ENCODE data around the gene CCDC17. TPM values are rescaled to one million over a fixed set of nuclear protein-coding genes. Genes with fewer than 3 reads are reported as not detected.
"Not testable (repeated sequence)": the region's sequence is repeated elsewhere in the genome, so short reads cannot be mapped to it uniquely, and the experiment has no call there.

Gene CCDC17
- total RNA-seq, 1 experiment from 2014 or later, result 1.9 TPM

DNA sequence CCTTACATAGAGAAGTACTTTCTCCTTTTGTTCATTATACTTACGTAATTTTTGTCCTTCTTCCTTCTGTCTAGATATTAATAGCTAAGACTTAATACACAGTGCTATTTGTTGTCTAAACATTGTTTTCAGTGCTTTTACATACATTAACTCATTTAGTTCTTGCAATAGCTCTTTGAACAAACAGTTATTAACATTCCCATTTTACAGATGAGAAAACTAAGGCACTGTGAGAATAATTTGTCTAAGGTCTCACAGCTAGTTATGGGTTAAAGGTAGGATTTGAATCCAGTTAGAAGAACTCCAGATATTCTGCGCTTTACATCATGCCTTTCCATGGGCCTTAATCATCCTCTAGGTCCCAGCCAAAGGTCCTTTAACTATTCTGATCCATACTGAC is 19.6 kb downstream of the CCDC17 start:
- Histone ChIP-seq H3K23me2 (ENCODE audit: insufficient read length, low read depth, low read length, poor library complexity, severe bottlenecking) (no peaks in the 10 kb centered on the region), H3K79me2 (ENCODE audit: insufficient read depth, low read length) (peaks cover 9% of the 10 kb centered on the region; the same call in 1 of the 2 replicates)

DNA sequence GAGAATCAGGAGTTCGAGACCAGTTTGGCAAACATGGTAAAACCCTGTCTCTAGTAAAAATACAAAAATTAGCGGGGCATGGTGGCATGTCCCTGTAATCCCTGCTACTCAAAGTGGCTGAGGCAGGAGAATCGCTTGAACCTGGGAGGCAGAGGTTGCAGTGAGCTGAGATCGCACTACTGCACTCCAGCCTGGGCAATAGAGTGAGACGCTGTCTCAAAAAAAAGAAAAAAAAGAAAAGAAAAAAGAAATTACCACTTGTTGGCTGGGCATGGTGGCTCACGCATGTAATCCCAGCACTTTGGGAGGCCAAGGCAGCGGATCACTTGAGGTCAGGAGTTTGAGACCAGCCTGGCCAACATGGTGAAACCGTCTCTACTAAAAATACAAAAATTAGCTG is 27.1 kb downstream of the CCDC17 start:
- not testable (repeated sequence) for H2BK20ac ChIP-seq (ENCODE audit: low read depth, low read length, poor library complexity, severe bottlenecking); H4K8ac ChIP-seq (replicated peaks; ENCODE audit: insufficient read length, low read depth, low read length); H3K27me3 Mint-ChIP-seq (ENCODE audit: low read depth); H2BK15ac ChIP-seq (ENCODE audit: low read depth, low read length); H3K18ac ChIP-seq (ENCODE audit: insufficient read length, low read depth, low read length); H3K4ac ChIP-seq (ENCODE audit: low read depth, low read length); H3T11ph ChIP-seq (ENCODE audit: low read length); H3K4me2 ChIP-seq (ENCODE audit: insufficient read depth, insufficient read length, low read length); H2AFZ ChIP-seq (ENCODE audit: low read length); H3K23me2 ChIP-seq (ENCODE audit: insufficient read length, low read depth, low read length, poor library complexity, severe bottlenecking); H3K79me1 ChIP-seq (ENCODE audit: insufficient read depth, low read depth, low read length, poor library complexity, severe bottlenecking); H3K9ac ChIP-seq (ENCODE audit: extremely low read depth, insufficient read length, low read length); H3K4me3 Mint-ChIP-seq; DNase-seq; H2BK12ac ChIP-seq (ENCODE audit: insufficient read length, low read depth, low read length); H2BK5ac ChIP-seq (ENCODE audit: insufficient read length, low read length); H3K9me3 ChIP-seq (ENCODE audit: control insufficient read depth, low read depth, low read length); H3K56ac ChIP-seq (ENCODE audit: insufficient read length, low read depth, low read length); H3K27me3 ChIP-seq (ENCODE audit: insufficient read depth, low read length); H3K27ac ChIP-seq (ENCODE audit: insufficient read length, low read depth, low read length); H3K14ac ChIP-seq (ENCODE audit: insufficient read depth, low read length); H3K4me1 ChIP-seq (ENCODE audit: insufficient read depth, low read length); H4K20me1 ChIP-seq (ENCODE audit: control insufficient read depth, insufficient read depth, insufficient read length); H3K9me3 Mint-ChIP-seq; H2AK5ac ChIP-seq (ENCODE audit: insufficient read length, low read length); H2BK120ac ChIP-seq (ENCODE audit: low read depth, low read length, poor library complexity, severe bottlenecking); H4K91ac ChIP-seq (ENCODE audit: insufficient read length, low read depth, low read length); H4K5ac ChIP-seq (ENCODE audit: insufficient read length, low read depth, low read length); H3K23ac ChIP-seq (ENCODE audit: insufficient read length, low read depth, low read length)
- no CpG with 5 or more reads among the region's 8 CpGs for WGBS (ENCODE audit: extremely low coverage, insufficient read length, low lambda C conversion rate)
- Mint-ChIP-seq H3K4me1 (peaks cover 30 to 46% of the 10 kb centered on the region in 2 experiments), H3K27ac (peak overlapping the region in 1 of 3 experiments; percentile 6; a peak in 1 of 7 replicates), H3K36me3 (ENCODE audit: insufficient read depth in 1 of 3, low read depth in 3 of 3) (peaks cover 34 to 90% (median 83%) of the 10 kb centered on the region in 3 experiments)
- H3K79me2 ChIP-seq (ENCODE audit: insufficient read depth, low read length), result peaks cover 46% of the 10 kb centered on the region; the same call in 1 of the 2 replicates

More for the DNA sequence above, 19.6 kb downstream of the CCDC17 start:
- H3K56ac ChIP-seq (ENCODE audit: insufficient read length, low read depth, low read length), result no peak overlapping the region
- peaks cover 23 to 24% of the 10 kb centered on the region in 2 experiments for H3K4me1 Mint-ChIP-seq
- H3K27me3 Mint-ChIP-seq (ENCODE audit: low read depth), result no peaks in the 10 kb centered on the region
- no CpG with 5 or more reads among the region's 2 CpGs for WGBS (ENCODE audit: extremely low coverage, insufficient read length, low lambda C conversion rate)
- H2AFZ ChIP-seq (ENCODE audit: low read length), result no peak overlapping the region
- H2BK20ac ChIP-seq (ENCODE audit: low read depth, low read length, poor library complexity, severe bottlenecking), result no peak overlapping the region
- H2BK5ac ChIP-seq (ENCODE audit: insufficient read length, low read length), result no peak overlapping the region
- no peak overlapping the region for H3K9ac ChIP-seq (ENCODE audit: extremely low read depth, insufficient read length, low read length)
- no peak overlapping the region for H2BK15ac ChIP-seq (ENCODE audit: low read depth, low read length)
- no peak overlapping the region for H3K4me2 ChIP-seq (ENCODE audit: insufficient read depth, insufficient read length, low read length)
- no peak for DNase-seq
- H4K91ac ChIP-seq (ENCODE audit: insufficient read length, low read depth, low read length), result no peak overlapping the region
- no peak overlapping the region for H3K27ac ChIP-seq (ENCODE audit: insufficient read length, low read depth, low read length)
- H3K27me3 ChIP-seq (ENCODE audit: insufficient read depth, low read length), result no peaks in the 10 kb centered on the region
- peaks cover 45 to 92% (median 91%) of the 10 kb centered on the region in 3 experiments for H3K36me3 Mint-ChIP-seq (ENCODE audit: insufficient read depth in 1 of 3, low read depth in 3 of 3)
- no peak overlapping the region for H2BK120ac ChIP-seq (ENCODE audit: low read depth, low read length, poor library complexity, severe bottlenecking)
- no peak overlapping the region for H3K4ac ChIP-seq (ENCODE audit: low read depth, low read length)
- H3K4me3 Mint-ChIP-seq, result no peak overlapping the region
- H3K79me1 ChIP-seq (ENCODE audit: insufficient read depth, low read depth, low read length, poor library complexity, severe bottlenecking), result peaks cover 14% of the 10 kb centered on the region
- TF ChIP-seq, protein P1, sequence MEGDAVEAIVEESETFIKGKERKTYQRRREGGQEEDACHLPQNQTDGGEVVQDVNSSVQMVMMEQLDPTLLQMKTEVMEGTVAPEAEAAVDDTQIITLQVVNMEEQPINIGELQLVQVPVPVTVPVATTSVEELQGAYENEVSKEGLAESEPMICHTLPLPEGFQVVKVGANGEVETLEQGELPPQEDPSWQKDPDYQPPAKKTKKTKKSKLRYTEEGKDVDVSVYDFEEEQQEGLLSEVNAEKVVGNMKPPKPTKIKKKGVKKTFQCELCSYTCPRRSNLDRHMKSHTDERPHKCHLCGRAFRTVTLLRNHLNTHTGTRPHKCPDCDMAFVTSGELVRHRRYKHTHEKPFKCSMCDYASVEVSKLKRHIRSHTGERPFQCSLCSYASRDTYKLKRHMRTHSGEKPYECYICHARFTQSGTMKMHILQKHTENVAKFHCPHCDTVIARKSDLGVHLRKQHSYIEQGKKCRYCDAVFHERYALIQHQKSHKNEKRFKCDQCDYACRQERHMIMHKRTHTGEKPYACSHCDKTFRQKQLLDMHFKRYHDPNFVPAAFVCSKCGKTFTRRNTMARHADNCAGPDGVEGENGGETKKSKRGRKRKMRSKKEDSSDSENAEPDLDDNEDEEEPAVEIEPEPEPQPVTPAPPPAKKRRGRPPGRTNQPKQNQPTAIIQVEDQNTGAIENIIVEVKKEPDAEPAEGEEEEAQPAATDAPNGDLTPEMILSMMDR (conservative IDR thresholded peaks at IDR 0.05), result no peak
- no peak overlapping the region for H3K14ac ChIP-seq (ENCODE audit: insufficient read depth, low read length)
- H2AK5ac ChIP-seq (ENCODE audit: insufficient read length, low read length), result no peak overlapping the region
- H3K23ac ChIP-seq (ENCODE audit: insufficient read length, low read depth, low read length), result no peak overlapping the region
- H4K5ac ChIP-seq (ENCODE audit: insufficient read length, low read depth, low read length), result no peak overlapping the region
- no peaks in the 10 kb centered on the region for H4K20me1 ChIP-seq (ENCODE audit: control insufficient read depth, insufficient read depth, insufficient read length)
- H3K9me3 ChIP-seq (ENCODE audit: control insufficient read depth, low read depth, low read length), result no peaks in the 10 kb centered on the region
- H3K9me3 Mint-ChIP-seq, result no peaks in the 10 kb centered on the region; a peak in 1 of 5 replicates
- no peak overlapping the region for H3K18ac ChIP-seq (ENCODE audit: insufficient read length, low read depth, low read length)
- no peaks in the 10 kb centered on the region for H3K4me1 ChIP-seq (ENCODE audit: insufficient read depth, low read length)
- no peak overlapping the region for H3T11ph ChIP-seq (ENCODE audit: low read length)
- H2BK12ac ChIP-seq (ENCODE audit: insufficient read length, low read depth, low read length), result no peak overlapping the region
- H3K27ac Mint-ChIP-seq, result no peak overlapping the region
- no peak overlapping the region for H4K8ac ChIP-seq (replicated peaks; ENCODE audit: insufficient read length, low read depth, low read length)

All from H9 (cell line).